Measurements from ENCODE around the gene SERPINB1.

DNA sequence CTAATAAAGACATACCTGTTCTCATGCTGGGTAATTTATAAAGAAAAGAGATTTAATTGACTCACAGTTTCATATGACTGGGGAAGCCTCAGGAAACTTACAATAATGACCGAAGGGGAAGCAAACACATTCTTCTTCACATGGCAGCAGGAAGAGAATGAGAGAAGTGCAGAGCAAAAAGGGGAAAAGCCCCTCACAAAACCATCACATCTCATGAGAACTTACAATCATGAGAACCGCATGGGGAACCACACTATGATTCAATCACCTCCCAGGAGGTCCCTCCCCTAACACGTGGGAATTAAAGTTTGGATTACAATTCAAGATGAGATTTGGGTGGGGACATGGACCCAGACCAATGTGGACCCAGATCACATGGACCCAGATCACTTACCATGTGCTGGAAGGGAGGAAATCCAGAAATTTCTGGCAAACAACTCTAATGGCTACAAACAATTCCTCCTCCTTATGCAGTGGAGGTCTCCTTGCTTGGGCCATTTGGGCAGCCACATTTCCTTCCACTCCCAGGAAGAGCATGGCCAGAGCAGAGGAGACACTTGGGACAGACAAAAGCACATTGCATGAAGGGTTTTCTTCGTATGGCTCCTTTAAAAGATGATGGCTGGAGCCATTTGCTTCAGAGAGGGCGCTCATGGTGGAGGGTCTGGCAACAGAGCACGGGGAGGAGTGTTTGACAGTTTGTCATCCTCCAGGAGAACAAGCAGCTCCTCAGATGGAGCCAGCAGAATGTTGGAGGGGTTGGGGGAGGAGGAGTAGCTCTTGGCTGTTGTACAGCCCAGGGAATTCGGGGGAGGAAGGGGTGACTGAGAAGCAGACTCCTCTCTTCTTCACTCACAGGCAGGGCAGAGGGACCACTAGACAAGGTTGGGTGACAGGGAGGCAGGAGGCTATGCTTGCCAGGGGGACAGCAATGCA is 31.0 kb upstream of the SERPINB1 start:
- TF ChIP-seq CTCF (IDR thresholded peaks at IDR 0.05) (no peak), EZH2 (IDR thresholded peaks at IDR 0.05) (no peak), EZH2phosphoT487 (IDR thresholded peaks at IDR 0.05) (no peak)

All from neural progenitor cell (in vitro differentiated cells).